HepG2 (cell line): ENCODE measurements around the gene FGGY. TPM values are rescaled to one million over a fixed set of nuclear protein-coding genes. Genes with fewer than 3 reads are reported as not detected.

Experiments
- ATF7 ChIP-seq, 2 experiments: fragments of 450-650 bp in 1 of 2; sonication (generic) in 1 of 2; formaldehyde crosslinking in 1 of 2; IDR thresholded peaks; 2 replicates each; pipeline versions ENCODE4 v1.4.0 to v1.6.1; 2016 to 2020; ENCODE audit warnings: antibody characterized with exemption in 1 of 2, mild to moderate bottlenecking in 1 of 2, missing genetic modification reagents in 1 of 2
- ETV5 ChIP-seq: IDR thresholded peaks from 2 replicates; pipeline ENCODE4 v1.6.1; 2018; ENCODE audit warnings: missing biosample characterization, missing genetic modification reagents, inconsistent platforms, borderline replicate concordance
- IRX3 ChIP-seq: sonication (generic); formaldehyde crosslinking; IDR thresholded peaks from 2 replicates; pipeline ENCODE4 v1.8.1; 2023; ENCODE audit warnings: mild to moderate bottlenecking, low read depth, missing genetic modification reagents, borderline replicate concordance
- KLF9 ChIP-seq: IDR thresholded peaks from 2 replicates; pipeline ENCODE4 v1.6.1; 2016; ENCODE audit warnings: low read depth
- NFIC ChIP-seq: IDR thresholded peaks from 2 replicates; pipeline ENCODE4 v1.6.1; 2012; ENCODE audit warnings: mild to moderate bottlenecking, low read length, inconsistent platforms
- PHF21A ChIP-seq: sonication (generic); formaldehyde crosslinking; IDR thresholded peaks from 2 replicates; pipeline ENCODE4 v1.5.0; 2020; ENCODE audit warnings: mild to moderate bottlenecking, missing genetic modification reagents
- POGZ ChIP-seq: sonication (generic); formaldehyde crosslinking; IDR thresholded peaks from 2 replicates; pipeline ENCODE4 v1.4.0; 2020; ENCODE audit warnings: mild to moderate bottlenecking, missing genetic modification reagents
- RFXANK ChIP-seq: IDR thresholded peaks from 2 replicates; pipeline ENCODE4 v1.6.1; 2016
- SALL1 ChIP-seq: sonication (generic); formaldehyde crosslinking; IDR thresholded peaks from 2 replicates; pipeline ENCODE4 v1.8.0; 2022; ENCODE audit warnings: mild to moderate bottlenecking, missing genetic modification reagents
- SALL2 ChIP-seq: sonication (generic); formaldehyde crosslinking; IDR thresholded peaks from 2 replicates; pipeline ENCODE4 v1.8.1; 2023; ENCODE audit warnings: mild to moderate bottlenecking, missing genetic modification reagents, inconsistent platforms
- SATB2 ChIP-seq: sonication (generic); formaldehyde crosslinking; IDR thresholded peaks from 2 replicates; pipeline ENCODE4 v1.5.0; 2020; ENCODE audit warnings: missing genetic modification reagents
- SP4 ChIP-seq: sonication (generic); formaldehyde crosslinking; IDR thresholded peaks from 2 replicates; pipeline ENCODE4 v1.8.1; 2023; ENCODE audit warnings: mild to moderate bottlenecking, missing genetic modification reagents
- ZFP36L1 ChIP-seq: sonication (generic); formaldehyde crosslinking; IDR thresholded peaks from 2 replicates; pipeline ENCODE4 v1.8.0; 2022; ENCODE audit warnings: mild to moderate bottlenecking, missing genetic modification reagents, moderate library complexity
- ZMYM3 ChIP-seq: sonication (generic); formaldehyde crosslinking; IDR thresholded peaks from 2 replicates; pipeline ENCODE4 v1.5.1; 2020; ENCODE audit warnings: mild to moderate bottlenecking, missing genetic modification reagents
- ZNF225 ChIP-seq: sonication (generic); formaldehyde crosslinking; IDR thresholded peaks from 2 replicates; pipeline ENCODE4 v1.4.0; 2020; ENCODE audit warnings: mild to moderate bottlenecking, missing genetic modification reagents
- ZNF547 ChIP-seq: sonication (generic); formaldehyde crosslinking; IDR thresholded peaks from 2 replicates; pipeline ENCODE4 v1.5.1; 2020; ENCODE audit warnings: mild to moderate bottlenecking, missing genetic modification reagents
- ZNF549 ChIP-seq: sonication (generic); formaldehyde crosslinking; IDR thresholded peaks from 2 replicates; pipeline ENCODE4 v1.5.0; 2020; ENCODE audit warnings: missing genetic modification reagents
- ZNF780A ChIP-seq: sonication (generic); formaldehyde crosslinking; IDR thresholded peaks from 2 replicates; pipeline ENCODE4 v1.8.0; 2022; ENCODE audit warnings: mild to moderate bottlenecking, missing genetic modification reagents, moderate library complexity
- polyA plus RNA-seq, 8 experiments: library from polyadenylated mRNA; depleted of rRNA in 3 of 8; stranded (reverse) in 7 of 8; unstranded in 1 of 8; fragments of >200 nt; fragmentation: Illumina TruSeq in 4 of 8; extraction: Trizol in 4 of 8; gene quantifications; 2 replicates each; pipeline versions ENCODE4 v1.2.1 to v1.2.3, GENCODE V29; 2011 to 2016; ENCODE audit warnings: low read depth in 4 of 8, missing spikeins in 1 of 8, mixed read lengths in 1 of 8; ENCODE audit not compliant: insufficient read depth in 1 of 8
- total RNA-seq, 5 experiments: library from RNA; depleted of rRNA; stranded (reverse); fragments of >200 nt; fragmentation: Illumina TruSeq; extraction: Trizol; gene quantifications; 2 replicates each; pipeline ENCODE4 v1.2.3, GENCODE V29; 2016; ENCODE audit warnings: low read depth in 1 of 5
- TF ChIP-seq, protein P1 (sequence below): IDR thresholded peaks from 2 replicates; pipeline ENCODE4 v1.6.1; 2016; ENCODE audit warnings: low read depth, borderline replicate concordance
- TF ChIP-seq, protein P2 (sequence below): sonication (generic); formaldehyde crosslinking; IDR thresholded peaks from 2 replicates; pipeline ENCODE4 v1.8.1; 2023; ENCODE audit warnings: mild to moderate bottlenecking, moderate library complexity, missing genetic modification reagents
- TF ChIP-seq, protein P3 (sequence below): sonication (generic); formaldehyde crosslinking; IDR thresholded peaks from 2 replicates; pipeline ENCODE4 v1.4.0; 2020; ENCODE audit warnings: missing genetic modification reagents, borderline replicate concordance
- TF ChIP-seq, protein P4 (sequence below): sonication (generic); formaldehyde crosslinking; IDR thresholded peaks from 2 replicates; pipeline ENCODE4 v1.5.0; 2020; ENCODE audit warnings: missing genetic modification reagents
- TF ChIP-seq, protein P5 (sequence below): sonication (generic); formaldehyde crosslinking; IDR thresholded peaks from 2 replicates; pipeline ENCODE4 v1.4.0; 2020; ENCODE audit warnings: missing genetic modification reagents

FGGY gene
- total and polyA plus RNA-seq, 2 of the 13 experiments (the other 11 are each of a cell fraction or from before 2014, with no cell fraction given) = 15.7 to 27.5 TPM

DNA sequence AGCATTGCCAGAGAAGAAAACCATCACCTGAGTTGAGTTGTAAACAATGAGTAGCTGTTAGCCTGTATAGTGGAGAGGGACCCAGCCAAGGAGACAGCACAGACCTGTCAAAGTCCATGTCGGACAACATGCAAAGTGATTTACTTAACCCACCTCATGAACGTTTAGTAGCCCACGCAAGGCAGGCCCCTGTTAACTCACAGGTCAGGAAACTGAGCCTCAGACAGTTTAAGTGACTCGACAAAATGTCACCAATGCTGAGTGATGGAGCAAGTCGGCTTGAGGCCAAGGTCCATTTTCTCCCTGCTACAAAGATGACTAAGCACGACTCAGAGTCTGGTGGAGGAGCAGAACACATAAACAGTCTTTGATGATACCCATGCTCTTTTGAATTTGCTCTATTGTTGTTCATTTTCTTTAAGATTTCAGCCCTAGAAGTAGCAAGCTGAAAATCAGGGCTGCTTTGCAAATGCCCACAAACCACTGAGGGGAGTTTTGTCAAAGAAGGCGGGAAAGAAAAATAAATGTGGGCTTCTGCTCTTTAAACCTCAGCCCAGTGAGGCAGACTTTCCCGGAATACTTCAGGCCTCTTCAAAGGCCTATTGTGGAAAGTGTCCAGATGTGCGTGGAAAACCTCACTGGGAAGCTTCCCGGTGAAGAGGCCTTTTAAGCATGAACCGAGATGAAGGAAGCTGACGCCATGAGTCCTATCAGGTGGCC is 434.0 kb downstream of the FGGY start (continued):
- no peak for TF ChIP-seq IRX3 (CRISPR knock-in tag)
- TF ChIP-seq, protein P1, sequence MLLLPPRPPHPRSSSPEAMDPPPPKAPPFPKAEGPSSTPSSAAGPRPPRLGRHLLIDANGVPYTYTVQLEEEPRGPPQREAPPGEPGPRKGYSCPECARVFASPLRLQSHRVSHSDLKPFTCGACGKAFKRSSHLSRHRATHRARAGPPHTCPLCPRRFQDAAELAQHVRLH (CRISPR knock-in tag) = peak; percentile 69; the same call in 1 of the 2 replicates
- TF ChIP-seq, protein P2, sequence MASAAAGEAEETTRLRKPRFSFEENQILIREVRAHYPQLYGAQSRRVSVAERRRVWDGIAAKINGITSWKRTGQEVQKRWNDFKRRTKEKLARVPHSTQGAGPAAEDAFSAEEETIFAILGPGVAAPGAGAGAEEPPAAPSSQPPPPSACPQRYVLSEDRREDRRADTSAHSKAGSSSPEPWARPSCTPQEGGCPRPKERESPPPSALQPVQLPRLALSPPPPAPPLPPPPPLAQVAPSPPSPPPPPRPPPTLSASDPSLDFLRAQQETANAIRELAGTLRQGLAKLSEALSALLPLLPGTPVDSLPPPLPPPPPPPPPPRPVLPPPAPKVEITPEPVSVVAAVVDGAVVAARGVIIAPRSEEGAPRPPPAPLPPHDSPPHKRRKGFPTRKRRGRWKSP (CRISPR knock-in tag) = peak; percentile 70; the same call in 1 of the 2 replicates
- peak; percentile 70 for TF ChIP-seq NFIC
- 0 out of 2 replicates have a peak, but pooled peaks have one; percentile 46 for TF ChIP-seq RFXANK (CRISPR knock-in tag)
- no peak for TF ChIP-seq ZNF549 (CRISPR knock-in tag)
- TF ChIP-seq PHF21A = no peak
- TF ChIP-seq ZNF780A (CRISPR knock-in tag) = no peak
- no peak for TF ChIP-seq KLF9 (CRISPR knock-in tag)
- peak; percentile 83 for TF ChIP-seq SALL1
- TF ChIP-seq, protein P3, sequence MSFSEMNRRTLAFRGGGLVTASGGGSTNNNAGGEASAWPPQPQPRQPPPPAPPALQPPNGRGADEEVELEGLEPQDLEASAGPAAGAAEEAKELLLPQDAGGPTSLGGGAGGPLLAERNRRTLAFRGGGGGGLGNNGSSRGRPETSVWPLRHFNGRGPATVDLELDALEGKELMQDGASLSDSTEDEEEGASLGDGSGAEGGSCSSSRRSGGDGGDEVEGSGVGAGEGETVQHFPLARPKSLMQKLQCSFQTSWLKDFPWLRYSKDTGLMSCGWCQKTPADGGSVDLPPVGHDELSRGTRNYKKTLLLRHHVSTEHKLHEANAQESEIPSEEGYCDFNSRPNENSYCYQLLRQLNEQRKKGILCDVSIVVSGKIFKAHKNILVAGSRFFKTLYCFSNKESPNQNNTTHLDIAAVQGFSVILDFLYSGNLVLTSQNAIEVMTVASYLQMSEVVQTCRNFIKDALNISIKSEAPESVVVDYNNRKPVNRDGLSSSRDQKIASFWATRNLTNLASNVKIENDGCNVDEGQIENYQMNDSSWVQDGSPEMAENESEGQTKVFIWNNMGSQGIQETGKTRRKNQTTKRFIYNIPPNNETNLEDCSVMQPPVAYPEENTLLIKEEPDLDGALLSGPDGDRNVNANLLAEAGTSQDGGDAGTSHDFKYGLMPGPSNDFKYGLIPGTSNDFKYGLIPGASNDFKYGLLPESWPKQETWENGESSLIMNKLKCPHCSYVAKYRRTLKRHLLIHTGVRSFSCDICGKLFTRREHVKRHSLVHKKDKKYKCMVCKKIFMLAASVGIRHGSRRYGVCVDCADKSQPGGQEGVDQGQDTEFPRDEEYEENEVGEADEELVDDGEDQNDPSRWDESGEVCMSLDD = no peak
- peak; percentile 63 for TF ChIP-seq ZMYM3 (CRISPR knock-in tag)
- no peak for TF ChIP-seq ZNF225 (CRISPR knock-in tag)
- peak; percentile 74 for TF ChIP-seq POGZ
- peak; percentile 31; the same call in 1 of the 2 replicates for TF ChIP-seq ETV5 (CRISPR knock-in tag)
- TF ChIP-seq SALL2 (CRISPR knock-in tag) = no peak
- no peak for TF ChIP-seq ATF7 (IDR thresholded peaks at IDR 0.05)
- no peak for TF ChIP-seq ATF7 (CRISPR knock-in tag; IDR thresholded peaks at IDR 0.05)
- peak; percentile 53; the same call in 1 of the 2 replicates for TF ChIP-seq SP4 (CRISPR knock-in tag)
- no peak for TF ChIP-seq ZNF547 (CRISPR knock-in tag)
- TF ChIP-seq, protein P4, sequence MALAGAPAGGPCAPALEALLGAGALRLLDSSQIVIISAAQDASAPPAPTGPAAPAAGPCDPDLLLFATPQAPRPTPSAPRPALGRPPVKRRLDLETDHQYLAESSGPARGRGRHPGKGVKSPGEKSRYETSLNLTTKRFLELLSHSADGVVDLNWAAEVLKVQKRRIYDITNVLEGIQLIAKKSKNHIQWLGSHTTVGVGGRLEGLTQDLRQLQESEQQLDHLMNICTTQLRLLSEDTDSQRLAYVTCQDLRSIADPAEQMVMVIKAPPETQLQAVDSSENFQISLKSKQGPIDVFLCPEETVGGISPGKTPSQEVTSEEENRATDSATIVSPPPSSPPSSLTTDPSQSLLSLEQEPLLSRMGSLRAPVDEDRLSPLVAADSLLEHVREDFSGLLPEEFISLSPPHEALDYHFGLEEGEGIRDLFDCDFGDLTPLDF (CRISPR knock-in tag) = no peak
- TF ChIP-seq ZFP36L1 (CRISPR knock-in tag) = no peak
- TF ChIP-seq SATB2 = no peak
- TF ChIP-seq, protein P5, sequence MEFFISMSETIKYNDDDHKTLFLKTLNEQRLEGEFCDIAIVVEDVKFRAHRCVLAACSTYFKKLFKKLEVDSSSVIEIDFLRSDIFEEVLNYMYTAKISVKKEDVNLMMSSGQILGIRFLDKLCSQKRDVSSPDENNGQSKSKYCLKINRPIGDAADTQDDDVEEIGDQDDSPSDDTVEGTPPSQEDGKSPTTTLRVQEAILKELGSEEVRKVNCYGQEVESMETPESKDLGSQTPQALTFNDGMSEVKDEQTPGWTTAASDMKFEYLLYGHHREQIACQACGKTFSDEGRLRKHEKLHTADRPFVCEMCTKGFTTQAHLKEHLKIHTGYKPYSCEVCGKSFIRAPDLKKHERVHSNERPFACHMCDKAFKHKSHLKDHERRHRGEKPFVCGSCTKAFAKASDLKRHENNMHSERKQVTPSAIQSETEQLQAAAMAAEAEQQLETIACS (CRISPR knock-in tag) = no peak
